Duodenal mucosa (tissue), 2 donors: Measurements from ENCODE around the gene CCDC178.

Source experiments
- H3K27ac ChIP-seq: one replicate; pipeline ENCODE4 v1.7.0; 2013; ENCODE audit warnings: low read depth, low read length
- H3K27me3 ChIP-seq, 2 donors: one replicate each; pipeline ENCODE4 v1.7.0; 2013; ENCODE audit warnings: low read length in 2 of 2, control low read depth in 1 of 2; ENCODE audit not compliant: insufficient read depth in 2 of 2, control insufficient read depth in 1 of 2
- H3K36me3 ChIP-seq, 2 donors: one replicate each; pipeline ENCODE4 v1.7.0; 2013; ENCODE audit warnings: low read length in 2 of 2, control low read depth in 1 of 2; ENCODE audit not compliant: insufficient read depth in 2 of 2, control insufficient read depth in 1 of 2
- H3K4me1 ChIP-seq, 2 donors: one replicate each; pipeline ENCODE4 v1.7.0; 2013; ENCODE audit warnings: low read length in 2 of 2, control low read depth in 1 of 2; ENCODE audit not compliant: insufficient read depth in 2 of 2, control insufficient read depth in 1 of 2
- H3K4me3 ChIP-seq, 2 donors: one replicate each; pipeline ENCODE4 v1.7.0; 2013; ENCODE audit warnings: low read length in 2 of 2, low read depth in 1 of 2
- H3K9ac ChIP-seq, 2 donors: one replicate each; pipeline ENCODE4 v1.7.0; 2013; ENCODE audit warnings: low read length in 2 of 2, low read depth in 1 of 2
- H3K9me3 ChIP-seq, 2 donors: one replicate each; pipeline ENCODE4 v1.7.0; 2013; ENCODE audit warnings: low read length in 2 of 2, control low read depth in 1 of 2; ENCODE audit not compliant: control insufficient read depth in 1 of 2

CCDC178 gene

DNA sequence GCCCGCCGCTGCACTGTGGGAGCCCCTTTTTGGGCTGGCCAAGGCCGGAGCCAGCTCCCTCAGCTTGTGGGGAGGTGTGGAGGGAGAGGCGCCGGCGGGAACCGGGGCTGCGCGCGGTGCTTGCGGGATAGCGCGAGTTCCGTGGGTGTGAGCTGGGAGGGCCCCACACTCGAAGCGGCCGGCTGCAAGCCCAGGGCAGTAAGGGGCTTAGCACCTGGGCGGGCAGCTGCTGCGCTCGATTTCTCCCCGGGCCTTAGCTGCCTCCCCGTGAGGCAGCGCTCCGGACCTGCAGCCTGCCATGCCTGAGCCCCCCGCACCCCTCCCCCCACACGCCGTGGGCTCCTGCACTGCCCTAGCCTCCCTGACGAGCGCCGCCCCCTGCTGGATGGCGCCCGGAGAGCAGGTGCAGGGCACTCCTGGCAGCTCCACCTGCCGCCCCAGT is 124.4 kb downstream of the CCDC178 start:
- Histone ChIP-seq H3K9ac (no peak overlapping the region), H3K27me3 (no peaks in the 10 kb centered on the region), H3K9me3 (peaks cover 0 to 3% of the 10 kb centered on the region in 2 donors), H3K4me3 (no peak overlapping the region), H3K27ac (no peak overlapping the region), H3K4me1 (no peaks in the 10 kb centered on the region), H3K36me3 (no peaks in the 10 kb centered on the region)

DNA sequence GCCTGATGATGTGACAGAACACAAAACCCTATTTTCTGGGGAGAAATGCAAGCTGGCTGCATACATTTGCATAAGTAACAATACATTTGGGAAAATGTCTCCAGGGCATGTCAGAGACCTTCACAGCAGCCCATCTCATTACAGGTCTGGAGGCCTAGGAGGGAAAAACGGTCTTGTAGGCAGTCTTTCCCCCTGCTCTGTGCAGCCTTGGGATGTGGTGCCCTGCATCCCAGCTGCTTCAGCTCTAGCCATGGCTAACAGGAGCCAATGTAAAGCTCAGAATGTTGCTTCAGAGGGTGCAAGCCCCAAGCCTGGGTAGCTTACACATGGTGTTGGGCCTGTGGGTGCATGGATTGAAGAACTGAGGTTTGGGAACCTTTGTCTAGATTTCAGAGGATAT is 133.0 kb downstream of the CCDC178 start:
- Histone ChIP-seq H3K27ac (no peak overlapping the region), H3K9me3 (no peaks in the 10 kb centered on the region), H3K9ac (no peak overlapping the region), H3K4me3 (no peak overlapping the region), H3K36me3 (no peaks in the 10 kb centered on the region), H3K27me3 (no peaks in the 10 kb centered on the region), H3K4me1 (no peaks in the 10 kb centered on the region)

DNA sequence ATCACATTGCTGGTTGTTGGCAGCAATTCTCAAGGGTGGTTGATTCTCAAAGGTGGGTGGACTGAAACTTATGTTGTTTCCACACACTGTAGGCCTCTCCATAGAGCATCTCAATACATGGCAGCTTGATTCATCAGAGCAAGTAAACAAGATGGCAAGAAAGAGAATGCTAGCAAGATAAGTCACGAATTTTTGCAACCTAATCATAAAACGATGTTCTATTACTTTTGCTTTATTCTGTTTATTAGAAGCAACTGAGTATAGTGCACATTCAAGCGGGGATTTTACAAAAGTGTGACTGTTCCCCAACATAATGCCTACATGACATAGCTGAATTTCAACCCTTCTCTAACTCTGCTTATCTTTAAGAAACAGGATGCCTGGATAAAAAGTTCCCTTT is 136.2 kb downstream of the CCDC178 start:
- no peaks in the 10 kb centered on the region for H3K4me1 ChIP-seq
- H3K9ac ChIP-seq = no peak overlapping the region
- no peak overlapping the region for H3K27ac ChIP-seq
- H3K27me3 ChIP-seq = no peaks in the 10 kb centered on the region
- no peaks in the 10 kb centered on the region for H3K36me3 ChIP-seq
- no peak overlapping the region for H3K4me3 ChIP-seq
- H3K9me3 ChIP-seq = no peaks in the 10 kb centered on the region

DNA sequence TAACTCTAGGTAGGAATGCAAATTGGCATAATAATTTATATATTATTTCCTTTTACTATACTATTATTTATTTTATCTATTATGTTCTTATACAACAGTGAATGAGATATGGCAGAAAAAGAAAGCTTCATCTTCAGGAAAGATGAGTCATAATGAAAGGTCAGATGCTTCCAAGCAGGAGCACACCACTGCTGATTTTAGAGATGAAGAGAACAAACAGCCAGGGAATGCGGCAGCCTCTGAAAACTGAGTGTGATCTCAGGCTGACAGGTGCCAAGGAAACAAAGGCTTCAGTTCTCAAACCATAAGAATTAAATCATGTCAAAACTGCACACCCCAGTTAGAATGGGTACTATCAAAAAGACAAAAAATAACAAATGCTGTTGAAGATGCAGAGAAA is 149.0 kb downstream of the CCDC178 start:
- Histone ChIP-seq H3K27ac (no peak overlapping the region), H3K9ac (no peak overlapping the region), H3K4me1 (no peaks in the 10 kb centered on the region), H3K9me3 (no peaks in the 10 kb centered on the region), H3K27me3 (no peaks in the 10 kb centered on the region), H3K36me3 (no peaks in the 10 kb centered on the region), H3K4me3 (no peak overlapping the region)

DNA sequence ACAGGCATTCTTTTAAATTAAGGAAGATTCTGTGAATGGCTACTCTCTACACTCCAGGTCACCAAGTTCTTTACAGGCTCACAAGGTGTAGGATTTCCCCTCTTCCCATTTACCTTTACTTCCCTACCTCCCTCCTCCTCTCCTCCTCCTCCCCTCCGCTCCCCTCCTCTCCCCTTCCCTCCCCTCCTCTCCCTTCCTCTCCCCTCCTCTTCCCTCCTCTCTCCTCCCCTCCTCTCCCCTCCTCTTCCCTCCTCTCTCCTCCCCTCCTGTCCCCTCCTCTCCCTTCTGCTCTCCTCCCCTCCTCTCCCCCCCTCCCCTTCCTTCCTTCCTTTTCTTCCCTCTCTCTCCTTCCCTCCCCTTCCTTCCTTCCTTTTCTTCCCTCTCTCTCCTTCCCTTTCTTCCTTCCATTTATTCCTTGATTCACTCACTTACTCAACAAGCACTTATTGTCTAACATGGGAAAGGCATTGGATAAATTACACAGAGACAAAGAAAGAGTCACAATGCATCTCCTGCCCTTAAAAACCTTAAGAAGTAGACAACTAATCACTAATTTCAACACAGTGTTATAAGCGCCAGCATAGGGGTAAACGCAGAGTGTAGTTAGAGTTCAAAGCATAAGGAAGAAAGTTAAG is 152.3 kb downstream of the CCDC178 start:
- no peaks in the 10 kb centered on the region for H3K36me3 ChIP-seq
- H3K9me3 ChIP-seq = no peaks in the 10 kb centered on the region
- H3K27ac ChIP-seq = no peak overlapping the region
- no peak overlapping the region for H3K9ac ChIP-seq
- H3K4me3 ChIP-seq = no peak overlapping the region
- no peaks in the 10 kb centered on the region for H3K27me3 ChIP-seq
- H3K4me1 ChIP-seq = no peaks in the 10 kb centered on the region

DNA sequence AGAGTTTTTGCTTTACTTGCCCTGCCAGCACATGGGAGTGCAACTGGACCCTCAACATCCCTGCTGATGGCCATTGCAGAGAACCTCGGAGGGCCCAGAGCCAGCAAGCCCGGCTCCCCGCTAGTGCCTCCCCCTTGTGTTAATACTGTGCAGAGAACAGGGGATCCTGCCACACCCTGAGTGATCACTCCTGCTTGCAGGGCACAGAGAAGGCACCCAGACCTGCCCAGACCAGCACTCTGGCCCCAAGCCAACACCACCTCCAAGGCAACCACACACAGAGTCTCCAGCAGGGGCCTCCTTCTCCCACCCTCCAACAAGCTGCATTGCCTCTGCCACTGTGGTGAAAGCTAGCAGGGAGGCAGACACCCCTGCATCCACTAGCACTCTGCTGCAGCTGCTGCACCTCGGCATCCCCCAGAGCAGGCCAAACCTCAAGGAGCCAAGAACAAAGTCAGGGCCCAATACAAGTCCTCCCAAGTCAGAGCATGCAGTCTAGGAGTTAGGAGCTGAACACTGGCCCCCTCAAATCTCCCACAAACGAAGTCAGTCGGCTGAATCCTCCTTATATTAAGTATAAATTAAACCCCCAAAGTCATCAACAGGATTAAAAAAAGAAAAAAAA is 157.7 kb downstream of the CCDC178 start:
- H3K9me3 ChIP-seq = no peaks in the 10 kb centered on the region

DNA sequence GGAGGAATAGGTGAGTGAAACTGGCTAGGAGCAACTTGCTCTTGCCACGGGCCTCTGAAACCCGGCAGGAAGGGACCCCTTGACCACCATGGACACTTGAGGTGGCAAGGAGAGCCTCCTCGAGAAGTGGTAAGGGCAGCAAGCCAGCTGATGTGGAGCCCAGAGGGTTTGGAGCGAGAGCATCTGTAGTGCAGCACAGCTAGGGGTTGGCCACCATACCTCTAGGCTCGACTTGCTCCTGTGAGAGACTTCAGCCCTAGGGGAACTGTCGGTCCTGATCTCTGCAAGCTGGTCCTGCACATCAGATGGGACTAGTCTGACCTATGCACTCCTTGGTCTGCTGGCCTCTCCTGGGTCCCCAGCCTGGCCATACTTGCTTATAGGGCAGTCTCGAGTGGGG is 158.4 kb downstream of the CCDC178 start:
- no peaks in the 10 kb centered on the region for H3K4me1 ChIP-seq
- H3K36me3 ChIP-seq = no peaks in the 10 kb centered on the region
- H3K9me3 ChIP-seq = no peaks in the 10 kb centered on the region
- no peak overlapping the region for H3K4me3 ChIP-seq
- no peak overlapping the region for H3K9ac ChIP-seq
- no peaks in the 10 kb centered on the region for H3K27me3 ChIP-seq
- H3K27ac ChIP-seq = no peak overlapping the region

More for the DNA sequence above, 157.7 kb downstream of the CCDC178 start:
- no peaks in the 10 kb centered on the region for H3K27me3 ChIP-seq
- no peaks in the 10 kb centered on the region for H3K4me1 ChIP-seq
- no peaks in the 10 kb centered on the region for H3K36me3 ChIP-seq
- H3K27ac ChIP-seq = no peak overlapping the region
- no peak overlapping the region for H3K4me3 ChIP-seq
- no peak overlapping the region for H3K9ac ChIP-seq

DNA sequence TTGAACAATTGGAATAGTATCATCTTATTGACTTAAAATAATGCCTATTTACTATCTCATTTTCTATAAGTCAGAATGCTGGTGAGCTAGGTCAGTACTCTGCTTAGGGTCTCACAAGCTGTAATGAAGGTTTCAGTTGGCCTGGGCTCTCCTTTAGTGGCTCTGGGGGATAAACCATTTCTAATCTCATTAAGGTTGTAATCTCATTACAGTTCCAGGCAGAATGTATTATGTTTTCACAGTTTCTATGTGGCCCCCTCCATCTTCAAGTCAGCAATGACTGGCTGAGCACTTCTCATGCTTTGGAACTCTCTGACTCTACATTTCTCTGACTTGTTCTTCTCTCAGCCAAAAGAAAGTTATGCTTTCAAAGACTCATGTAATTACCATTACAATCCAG is 163.1 kb downstream of the CCDC178 start:
- Histone ChIP-seq H3K36me3 (no peaks in the 10 kb centered on the region), H3K27ac (no peak overlapping the region), H3K4me3 (no peak overlapping the region), H3K27me3 (no peaks in the 10 kb centered on the region), H3K9ac (no peak overlapping the region), H3K4me1 (no peaks in the 10 kb centered on the region), H3K9me3 (no peaks in the 10 kb centered on the region)

DNA sequence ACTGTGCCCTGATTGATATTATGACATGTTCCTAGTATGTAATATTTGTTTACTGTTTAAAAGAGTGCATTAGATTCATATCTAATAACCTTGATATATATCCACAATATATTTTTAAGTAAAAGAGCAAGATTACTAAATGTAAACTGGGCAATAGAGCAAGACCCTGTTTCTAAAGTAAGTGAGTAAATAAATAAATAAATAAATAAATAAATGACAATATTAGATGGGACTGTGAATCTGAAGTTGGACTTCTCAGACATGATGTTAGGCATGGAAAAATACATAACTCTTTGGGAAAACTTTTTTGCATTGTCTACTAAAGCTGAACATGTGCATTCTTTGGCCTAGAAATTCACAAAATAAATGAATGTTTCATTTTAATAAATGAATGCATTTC is 164.7 kb downstream of the CCDC178 start:
- Histone ChIP-seq H3K9ac (no peak overlapping the region), H3K9me3 (no peaks in the 10 kb centered on the region), H3K27me3 (no peaks in the 10 kb centered on the region)

DNA sequence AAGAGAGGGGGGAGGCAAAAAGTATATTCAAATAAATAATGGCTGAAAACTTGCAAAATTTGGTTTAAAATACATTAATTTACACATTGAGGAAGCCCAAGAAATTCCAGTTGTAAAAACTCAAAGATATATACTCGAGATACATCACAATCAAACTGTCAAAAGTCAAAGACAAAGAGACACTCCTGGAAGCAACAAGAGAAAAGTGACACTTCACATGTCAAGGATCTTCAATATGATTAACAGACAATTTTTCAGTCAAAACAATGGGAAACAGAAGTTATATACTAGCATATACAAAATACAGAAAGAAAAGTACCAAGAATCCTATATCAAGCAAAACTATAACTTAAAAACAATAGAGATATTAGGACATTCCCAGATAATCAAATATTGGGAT is 170.2 kb downstream of the CCDC178 start:
- H3K4me1 ChIP-seq = no peaks in the 10 kb centered on the region
- no peaks in the 10 kb centered on the region for H3K9me3 ChIP-seq
- H3K4me3 ChIP-seq = no peak overlapping the region
- no peaks in the 10 kb centered on the region for H3K36me3 ChIP-seq
- H3K27ac ChIP-seq = no peak overlapping the region
- H3K27me3 ChIP-seq = no peaks in the 10 kb centered on the region
- H3K9ac ChIP-seq = no peak overlapping the region

More for the DNA sequence above, 164.7 kb downstream of the CCDC178 start:
- no peak overlapping the region for H3K27ac ChIP-seq
- H3K4me1 ChIP-seq = no peaks in the 10 kb centered on the region
- H3K36me3 ChIP-seq = no peaks in the 10 kb centered on the region
- no peak overlapping the region for H3K4me3 ChIP-seq
